Astrocyte (in vitro differentiated cells and primary cell): ENCODE measurements around the gene ACAN.

Experiments used
- CTCF ChIP-seq: IDR thresholded peaks from 2 replicates; pipeline ENCODE4 v1.5.1; 2011; ENCODE audit warnings: low read depth, mild to moderate bottlenecking, inconsistent platforms, low read length, moderate library complexity; ENCODE audit not compliant: insufficient read depth
- EZH2 ChIP-seq: IDR thresholded peaks from 2 replicates; pipeline ENCODE4 v1.6.1; 2012; ENCODE audit warnings: mild to moderate bottlenecking, low read length, inconsistent platforms; ENCODE audit not compliant: insufficient read depth

- TF ChIP-seq CTCF (no peak), EZH2 (no peak)
Measured at GRCh38 chr15:88843334-88843733, 40.1 kb downstream of the ACAN start.
